Mucosa of gallbladder (tissue), 1 donor: ENCODE results near the gene INTS11. TPM values are rescaled to one million over a fixed set of nuclear protein-coding genes. Genes with fewer than 3 reads are reported as not detected.

Experiments used
- DNase-seq: peaks from one replicate; pipeline ENCODE4 v3.0.0-alpha.2; 2020; ENCODE audit warnings: low spot score
- total RNA-seq: library from RNA; stranded (reverse); gene quantifications from one replicate; pipeline ENCODE4 v1.2.1, GENCODE V29; 2021
- donor health status: DM: no; HTN: no; CAD: no.

Gene INTS11
- total RNA-seq, 1 donor from 2014 or later = 121 TPM

DNA sequence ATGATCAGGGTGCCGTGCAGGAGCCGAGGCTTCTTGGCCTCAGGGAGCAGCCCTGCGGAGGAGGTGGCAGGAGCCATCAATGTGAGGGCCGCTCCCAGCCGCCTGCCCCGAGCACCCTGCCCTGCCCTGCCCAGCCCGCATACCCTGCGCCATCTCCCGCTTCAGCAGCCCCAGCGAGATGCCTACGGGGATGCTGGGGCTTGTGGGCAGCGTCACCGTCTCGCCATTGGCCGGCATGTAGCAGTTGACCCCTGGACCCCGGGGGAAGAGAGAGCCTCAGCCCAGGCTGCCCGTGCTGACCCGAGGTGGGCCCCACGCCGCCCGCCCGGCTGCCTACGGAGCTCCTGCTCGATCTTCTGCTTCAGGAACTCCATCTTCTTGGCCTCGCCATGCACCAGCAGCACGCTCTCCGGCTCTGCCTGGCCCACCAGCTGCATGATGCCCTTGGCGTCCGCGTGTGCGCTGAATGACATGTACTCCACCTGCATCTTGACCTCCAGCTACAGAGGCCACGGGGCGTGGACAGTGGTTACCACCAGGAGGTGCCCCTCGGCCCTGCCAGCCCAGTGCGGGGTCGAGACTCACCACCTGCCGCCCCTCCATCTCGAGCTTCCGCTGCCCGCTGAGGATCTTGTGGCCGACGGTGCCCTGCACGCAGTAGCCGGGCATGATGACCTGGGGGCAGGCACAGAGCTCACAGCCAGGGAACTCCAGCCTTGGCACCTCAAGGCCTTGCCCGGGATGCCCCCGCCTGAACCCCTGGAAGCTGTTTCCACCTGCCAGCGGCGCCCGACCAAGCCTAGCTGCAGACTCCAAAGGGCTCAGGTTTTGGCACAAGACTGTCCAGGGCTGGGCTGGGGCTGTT is 11.8 kb downstream of the INTS11 start:
- no peak for DNase-seq

DNA sequence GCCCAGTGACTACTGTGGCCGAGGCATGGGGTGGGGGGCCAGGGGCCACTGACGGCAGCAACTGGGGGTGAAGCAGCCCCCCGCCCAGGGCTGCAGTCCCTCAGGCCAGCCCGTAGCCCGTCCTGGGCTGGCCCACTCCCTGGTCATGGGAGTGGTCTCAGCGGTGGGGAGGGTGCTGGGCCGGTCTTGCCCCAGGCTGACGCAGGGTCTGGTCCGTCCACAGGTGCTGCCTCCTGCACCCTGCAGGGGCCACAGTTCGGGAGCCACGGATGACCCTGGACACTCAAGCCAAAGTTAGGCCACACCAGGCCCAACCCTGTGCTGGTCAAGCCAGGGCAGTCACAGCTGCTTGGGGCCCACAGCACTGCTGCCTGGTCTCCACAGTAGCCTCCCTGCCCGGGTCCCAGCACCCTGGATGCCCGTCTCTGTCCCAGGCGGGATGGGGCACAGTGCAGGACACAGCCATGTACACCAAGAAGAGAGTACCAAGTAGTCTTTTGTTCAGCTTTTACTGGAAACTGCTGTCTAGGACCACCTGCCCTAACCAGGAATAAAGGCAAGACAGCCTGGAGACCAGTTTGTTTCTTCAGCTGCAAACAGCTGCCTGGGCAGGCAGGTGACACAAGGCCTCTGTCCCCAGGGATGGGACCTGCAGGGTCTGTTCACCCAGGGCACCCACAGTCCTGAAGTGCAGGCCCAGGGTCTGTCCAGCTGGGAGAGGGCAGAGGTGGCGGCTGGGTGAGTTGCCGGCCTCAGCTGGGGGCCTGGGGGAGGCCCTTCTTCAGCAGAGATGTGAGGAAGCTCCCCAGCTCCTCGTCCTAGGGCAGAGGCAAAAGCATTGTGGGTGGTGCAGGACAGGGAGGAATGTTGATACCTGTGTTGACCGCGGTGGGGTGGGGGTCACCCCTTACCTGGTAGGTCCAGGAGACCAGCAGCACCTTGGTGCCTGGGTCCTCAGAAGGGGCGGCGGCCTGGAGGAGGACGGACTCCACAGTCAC is 13.1 kb downstream of the INTS11 start:
- DNase-seq = no peak

DNA sequence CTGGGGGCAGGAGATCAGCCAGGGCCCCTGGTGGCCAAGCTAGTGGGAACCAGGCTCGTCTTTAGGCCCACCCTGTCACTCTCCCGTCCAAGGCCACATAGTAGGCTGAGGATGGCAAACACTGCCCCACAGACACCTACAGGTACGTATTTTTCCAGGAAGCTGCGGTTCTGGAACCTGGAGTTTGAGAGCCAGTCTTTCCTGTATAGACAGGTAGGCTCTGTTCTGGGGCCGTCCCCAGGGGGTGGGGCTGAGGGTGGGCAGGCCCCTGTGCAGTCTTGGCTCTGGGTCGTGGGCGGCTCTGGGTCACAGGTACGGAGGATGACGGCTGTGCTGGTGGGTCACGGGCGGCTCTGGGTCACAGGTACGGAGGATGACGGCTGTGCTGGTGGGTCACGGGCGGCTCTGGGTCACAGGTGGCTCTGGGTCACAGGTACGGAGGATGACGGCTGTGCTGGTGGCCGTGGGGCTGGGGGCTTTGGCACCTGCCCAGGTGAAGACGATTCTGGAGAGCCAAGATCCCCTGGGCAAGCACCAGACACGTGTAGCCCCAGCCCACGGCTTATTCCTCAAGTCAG is 13.9 kb downstream of the INTS11 start:
- no peak for DNase-seq

DNA sequence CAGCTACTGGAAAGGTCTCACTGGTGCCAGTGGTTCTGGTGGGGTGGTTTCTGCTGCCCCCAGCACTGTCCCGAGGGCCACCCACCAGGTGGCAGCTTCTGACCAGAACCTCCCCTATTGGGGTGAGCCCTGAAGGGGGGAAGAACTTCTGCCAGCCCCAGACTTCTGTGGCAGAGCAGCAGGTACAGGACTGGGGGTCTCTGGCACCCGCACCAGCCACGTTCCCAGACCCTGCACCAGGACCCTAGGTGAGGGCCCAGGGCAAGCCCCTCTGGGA is 14.4 kb downstream of the INTS11 start:
- DNase-seq = no peak

DNA sequence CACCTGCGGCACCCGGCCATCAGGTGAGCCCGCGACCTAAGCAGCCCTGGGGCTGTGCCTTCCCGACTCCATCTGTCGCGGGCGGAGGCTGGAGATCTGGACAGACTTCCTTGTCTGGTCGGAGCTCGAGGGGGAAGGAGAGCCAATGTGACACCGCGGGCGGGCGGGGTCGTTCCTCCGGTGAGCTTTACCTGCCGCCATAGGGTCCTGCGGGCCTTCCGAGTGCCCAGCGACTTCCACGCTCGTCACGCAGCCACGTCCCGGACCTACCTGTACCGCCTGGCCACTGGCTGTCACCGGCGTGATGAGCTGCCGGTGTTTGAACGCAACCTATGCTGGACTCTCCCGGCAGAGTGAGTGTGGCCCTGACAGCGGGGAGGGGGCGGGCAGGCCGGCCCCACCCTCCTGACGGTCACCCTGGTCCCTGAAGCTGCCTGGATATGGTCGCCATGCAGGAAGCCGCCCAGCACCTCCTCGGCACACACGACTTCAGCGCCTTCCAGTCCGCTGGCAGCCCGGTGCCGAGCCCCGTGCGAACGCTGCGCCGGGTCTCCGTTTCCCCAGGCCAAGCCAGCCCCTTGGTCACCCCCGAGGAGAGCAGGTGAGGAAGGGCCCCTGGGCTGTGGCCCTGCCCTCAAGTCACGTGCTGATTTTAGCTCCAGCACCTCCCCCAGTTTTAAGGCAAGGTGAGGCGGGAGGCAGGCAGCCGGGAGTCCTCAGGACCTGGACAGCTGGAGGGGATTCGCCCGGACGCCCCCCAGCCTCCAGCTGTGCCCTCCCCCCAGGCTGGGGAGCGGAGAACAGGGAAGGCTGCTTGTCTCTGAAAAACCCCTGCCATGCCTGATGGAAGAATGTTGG is 15.0 kb downstream of the INTS11 start:
- DNase-seq = no peak

DNA sequence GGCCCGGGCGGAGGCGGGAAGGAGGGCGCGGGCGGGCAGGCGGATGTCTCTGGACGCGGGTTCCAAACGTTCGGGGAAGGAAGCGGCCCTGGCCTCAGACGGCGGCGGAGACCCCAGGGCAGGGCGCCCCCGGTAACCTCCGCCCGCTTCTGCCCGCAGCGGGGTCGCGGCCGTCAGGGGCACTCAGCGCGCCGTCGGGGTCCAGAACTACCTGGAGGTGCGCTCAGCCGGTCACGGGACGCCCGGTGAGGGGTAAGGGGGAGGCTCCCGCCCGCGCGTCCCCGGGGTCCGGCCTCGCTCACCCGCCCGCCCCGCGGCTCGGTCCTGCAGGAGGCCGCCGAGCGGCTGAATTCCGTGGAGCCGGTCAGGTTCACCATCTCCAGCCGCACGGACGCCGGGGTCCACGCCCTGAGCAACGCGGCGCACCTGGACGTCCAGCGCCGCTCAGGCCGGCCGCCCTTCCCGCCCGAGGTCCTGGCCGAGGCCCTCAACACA is 15.7 kb downstream of the INTS11 start:
- no peak for DNase-seq

DNA sequence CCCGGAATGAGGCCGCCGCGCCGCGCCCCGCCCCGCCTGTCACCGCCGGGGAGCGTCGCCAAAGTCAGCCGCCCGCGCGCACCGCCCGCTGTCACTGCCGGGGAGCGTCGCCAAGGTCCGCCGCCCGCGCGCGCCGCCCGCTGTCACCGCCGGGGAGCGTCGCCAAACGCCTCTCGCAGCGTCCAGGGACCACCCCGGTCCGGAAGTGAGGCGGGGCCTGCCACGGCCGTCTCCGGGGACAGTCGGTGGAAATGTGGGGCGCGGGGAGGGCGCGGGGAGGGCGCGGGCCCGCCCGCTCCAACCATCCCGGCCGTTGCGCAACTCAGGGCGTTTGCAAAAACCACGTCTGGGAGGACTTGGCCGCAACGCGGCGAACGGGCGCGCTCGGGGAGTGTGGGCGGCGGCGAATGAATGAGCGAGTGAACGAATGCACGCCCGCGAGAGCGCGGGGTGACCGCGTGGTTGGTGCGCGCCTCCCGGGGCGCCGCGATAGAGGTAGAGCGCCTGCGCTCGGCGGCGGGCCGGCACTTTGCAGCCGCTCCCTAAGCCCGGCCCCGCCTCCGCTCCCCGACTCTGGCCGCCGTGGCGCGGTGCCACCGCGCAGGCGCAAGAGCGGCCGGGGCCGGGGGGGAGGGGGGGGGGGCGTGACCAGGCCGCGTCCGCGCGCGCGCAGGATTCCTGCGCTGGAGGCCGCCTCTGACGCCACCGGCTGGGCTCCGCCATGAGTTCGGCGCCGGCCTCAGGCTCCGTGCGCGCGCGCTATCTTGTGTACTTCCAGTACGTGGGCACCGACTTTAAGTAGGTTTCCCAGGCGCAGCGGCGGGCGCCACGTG is 16.3 kb downstream of the INTS11 start, which contains the start of the genes ACAP3 and PUSL1:
Gene ACAP3 (minus strand): TSS at position 8 of the 833 bp plus-strand sequence. CDS start 115 bp downstream, outside the sequence.
Gene PUSL1 (plus strand): TSS at position 675 of the 833 bp plus-strand sequence. CDS start 47 bp downstream, at position 722.
- DNase-seq = peak; percentile 87

DNA sequence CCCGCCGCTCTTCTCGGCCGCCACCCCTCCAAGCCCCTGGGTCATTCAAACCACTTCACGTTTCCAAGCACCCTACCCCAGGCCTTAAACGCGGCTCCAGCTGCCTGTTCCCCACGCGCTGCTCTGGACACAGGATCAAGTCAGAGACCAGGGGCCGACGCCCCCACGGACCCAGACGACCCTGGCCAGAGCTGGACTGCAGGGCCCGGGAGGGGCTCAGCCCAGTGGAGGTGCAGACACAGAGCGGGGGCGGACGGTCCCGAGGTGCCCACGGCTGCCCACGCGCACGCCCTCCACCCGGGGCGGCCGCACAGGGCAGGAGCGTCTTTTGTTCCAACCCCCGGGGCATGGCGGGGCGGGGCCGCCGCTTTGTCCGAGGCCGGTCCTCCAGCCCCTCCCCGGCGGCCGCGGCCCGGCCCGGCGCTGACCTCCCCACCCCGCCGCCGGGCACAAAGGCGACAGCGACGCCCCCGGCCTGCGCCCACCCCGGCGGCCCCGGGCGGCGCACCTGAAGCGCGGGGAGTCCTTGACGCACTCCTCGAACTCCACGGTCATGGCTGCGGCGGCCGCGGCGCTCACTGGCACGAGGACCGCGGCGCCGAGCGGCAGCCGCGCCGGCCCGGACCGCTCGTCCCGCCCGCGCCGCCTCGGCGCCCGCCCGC is 17.1 kb downstream of the INTS11 start:
- no peak for DNase-seq

DNA sequence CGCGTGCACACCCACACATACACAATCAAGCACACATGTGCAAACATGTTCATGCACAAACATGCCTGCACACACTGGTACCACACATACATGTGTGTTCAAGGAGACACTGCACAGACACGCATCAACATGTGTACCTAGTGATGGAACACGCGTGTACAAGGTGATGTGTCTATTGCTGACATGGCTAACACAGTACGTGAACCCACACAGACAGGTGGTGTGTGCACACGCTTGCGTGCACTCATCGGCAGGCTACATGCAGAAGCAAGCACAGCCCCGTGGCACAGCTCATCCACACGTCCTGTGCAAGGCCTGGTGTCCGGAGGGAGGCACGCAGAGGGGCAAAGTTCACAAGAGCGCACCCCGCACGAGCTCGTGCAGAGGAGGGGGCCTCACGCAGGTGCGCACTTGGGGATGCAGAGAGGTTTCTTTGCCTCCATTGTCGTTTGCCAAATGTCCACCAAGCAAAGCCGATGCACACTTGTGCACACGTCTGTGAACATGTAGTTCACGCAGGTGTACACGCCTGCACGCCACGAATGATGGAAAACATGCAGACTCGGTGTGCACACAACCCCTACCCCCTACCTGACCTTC is 17.7 kb downstream of the INTS11 start:
- DNase-seq = no peak

DNA sequence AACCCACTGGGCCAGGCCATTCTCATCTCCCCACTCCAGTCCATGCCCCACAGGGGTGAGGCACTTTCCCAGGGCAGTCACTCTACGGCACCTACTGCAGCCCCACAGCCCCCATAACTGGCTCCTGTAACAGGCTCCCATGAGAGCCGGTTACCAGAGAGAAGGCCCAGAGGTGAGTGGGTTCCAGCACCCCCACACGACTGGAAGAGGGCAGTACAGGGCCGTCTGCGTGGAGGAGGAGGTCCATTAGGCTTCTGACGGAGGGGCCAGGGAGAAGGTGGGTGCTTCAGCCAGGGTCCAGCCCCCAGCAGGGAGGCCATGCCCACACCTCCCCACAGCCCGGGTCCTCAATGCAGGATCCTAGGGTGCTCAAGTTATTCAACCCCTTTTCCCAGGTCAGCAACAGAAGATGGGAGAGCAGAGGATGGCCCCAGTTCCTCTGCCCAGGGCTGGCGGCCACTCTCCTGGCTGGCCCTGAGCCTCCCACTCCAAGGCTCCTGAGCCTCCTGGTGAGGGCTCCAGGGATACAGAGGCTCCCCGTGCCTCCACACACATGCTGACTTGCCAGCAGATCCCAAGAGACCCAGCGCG is 18.3 kb downstream of the INTS11 start:
- DNase-seq = no peak

DNA sequence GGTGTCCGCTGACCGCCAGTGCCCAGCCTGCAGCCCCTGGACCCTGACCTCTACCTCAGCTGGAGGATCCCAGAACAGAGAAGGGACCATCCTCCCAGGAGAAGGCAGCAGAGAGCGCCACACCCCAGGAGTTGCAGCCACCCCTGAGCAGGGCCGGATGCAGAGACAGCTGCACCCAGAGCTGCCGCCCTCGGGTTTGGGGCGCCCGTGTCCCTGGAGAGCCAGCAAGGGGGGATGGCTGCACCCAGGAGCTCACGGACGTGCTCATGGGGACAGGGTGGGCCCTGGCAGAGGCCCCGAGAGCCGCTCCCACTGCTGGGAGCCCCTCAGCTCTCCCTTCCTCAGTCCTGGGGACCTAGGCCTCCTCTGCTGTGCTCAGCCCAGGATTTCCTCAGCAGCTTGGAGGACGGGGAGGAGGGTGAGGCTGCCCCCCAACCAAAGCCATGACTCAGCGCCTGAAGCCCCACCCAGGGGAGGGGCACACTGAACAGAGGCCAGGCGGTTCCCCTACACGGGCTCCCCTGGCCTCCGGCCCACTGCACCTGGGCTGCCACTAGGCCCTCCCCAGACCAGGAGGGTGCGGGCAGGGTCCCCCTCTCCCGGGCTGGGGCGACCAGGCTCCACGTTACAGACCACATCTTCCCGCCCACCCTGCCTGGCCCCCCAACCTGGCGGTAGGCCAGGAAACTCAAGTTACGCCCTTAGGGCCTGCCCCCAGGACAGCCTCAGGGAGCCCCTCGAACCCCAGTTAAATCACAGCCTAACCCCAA is 19.0 kb downstream of the INTS11 start:
- peak; percentile 51 for DNase-seq

DNA sequence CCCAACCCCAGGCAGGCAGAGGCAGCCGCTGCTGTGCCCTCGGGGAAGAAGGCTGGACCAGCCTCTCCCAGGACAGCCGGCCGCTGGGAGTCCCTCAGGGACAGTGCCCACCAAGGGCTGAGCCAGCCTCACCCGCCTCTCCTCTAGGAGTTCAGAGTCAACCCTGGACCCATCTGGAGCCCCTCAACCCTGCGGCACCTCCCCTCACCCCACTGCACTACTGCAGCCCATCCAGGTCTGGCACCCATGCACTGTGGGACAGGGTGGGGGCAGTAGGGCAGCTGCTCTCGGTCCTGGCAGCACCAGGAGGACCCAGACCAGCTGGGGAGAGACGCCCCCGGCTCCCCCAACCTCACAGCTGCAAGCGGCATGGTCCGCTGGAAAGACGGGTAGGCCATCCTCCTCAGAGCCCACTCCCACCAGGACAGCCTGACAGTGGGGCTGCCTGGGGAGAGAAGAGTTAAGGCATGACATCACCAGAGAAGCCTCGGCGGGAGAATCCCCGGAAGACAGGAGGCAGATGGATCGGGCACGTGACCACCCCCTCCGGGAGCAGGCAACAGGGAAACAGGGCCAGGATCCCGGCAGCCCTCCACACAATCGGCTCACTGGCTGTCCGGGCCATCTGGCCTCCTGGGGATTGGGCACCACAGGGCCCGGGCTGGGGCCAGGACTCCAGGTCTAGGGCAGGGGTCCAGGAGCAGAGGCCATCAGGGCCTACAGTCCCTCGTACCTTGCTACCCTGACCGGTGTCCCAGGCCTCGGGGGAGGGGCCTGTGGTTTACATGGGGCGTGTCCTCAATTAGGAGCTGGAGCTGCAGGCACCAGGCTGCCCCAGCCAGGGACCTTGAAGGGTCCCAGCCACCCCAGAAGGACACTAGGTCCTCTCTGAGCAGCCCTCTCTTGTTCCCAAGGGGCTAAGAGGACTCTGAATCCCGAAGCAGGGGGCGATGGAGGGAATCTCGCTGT is 19.8 kb downstream of the INTS11 start:
- peak; percentile 87 for DNase-seq

DNA sequence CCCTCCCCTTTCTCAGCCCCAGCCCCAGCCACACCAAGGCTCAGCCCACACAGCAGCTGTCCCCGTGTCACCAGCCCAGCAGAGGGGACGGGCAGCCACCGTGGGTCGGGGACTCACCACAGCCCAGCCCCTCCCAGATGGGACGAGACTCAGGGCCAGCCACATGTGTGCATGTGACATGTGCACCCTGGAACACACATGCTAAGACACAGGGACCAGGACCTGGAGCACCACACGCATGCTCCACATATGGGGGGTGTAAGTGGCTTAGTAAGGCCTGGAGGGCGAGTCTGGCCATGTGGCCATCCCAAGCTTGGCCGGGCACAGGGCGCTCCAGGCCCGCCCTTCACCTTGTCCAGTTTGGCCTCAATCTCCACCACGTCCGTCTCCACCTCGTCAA is 20.7 kb downstream of the INTS11 start:
- no peak for DNase-seq

DNA sequence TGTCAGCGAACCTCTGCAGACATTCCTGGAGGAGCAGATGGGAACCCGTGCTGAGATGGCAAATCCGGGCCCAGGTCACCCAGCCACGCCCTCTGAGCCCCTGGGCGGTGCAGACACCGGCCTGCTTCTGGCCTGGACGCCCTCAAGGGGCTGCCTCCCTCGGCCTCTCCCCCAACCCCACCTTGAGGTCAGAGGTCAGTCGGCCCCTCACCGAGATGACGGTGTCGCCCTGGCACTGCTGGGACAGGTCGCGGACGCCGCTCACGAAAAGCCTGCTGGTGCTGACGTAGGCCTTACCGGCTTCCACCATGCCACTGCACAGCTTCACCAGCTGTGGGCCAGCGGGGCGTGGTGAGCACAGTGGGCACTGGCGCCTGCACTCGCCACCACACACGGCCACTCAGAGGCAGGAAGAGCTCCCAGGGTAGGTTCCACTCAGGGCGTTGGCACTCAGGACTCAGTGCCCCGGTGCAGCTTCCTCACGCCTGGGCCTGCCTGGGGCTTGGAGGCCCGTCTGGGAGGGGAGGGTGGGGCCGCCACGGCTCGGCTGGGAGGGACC is 21.4 kb downstream of the INTS11 start:
- DNase-seq = no peak

DNA sequence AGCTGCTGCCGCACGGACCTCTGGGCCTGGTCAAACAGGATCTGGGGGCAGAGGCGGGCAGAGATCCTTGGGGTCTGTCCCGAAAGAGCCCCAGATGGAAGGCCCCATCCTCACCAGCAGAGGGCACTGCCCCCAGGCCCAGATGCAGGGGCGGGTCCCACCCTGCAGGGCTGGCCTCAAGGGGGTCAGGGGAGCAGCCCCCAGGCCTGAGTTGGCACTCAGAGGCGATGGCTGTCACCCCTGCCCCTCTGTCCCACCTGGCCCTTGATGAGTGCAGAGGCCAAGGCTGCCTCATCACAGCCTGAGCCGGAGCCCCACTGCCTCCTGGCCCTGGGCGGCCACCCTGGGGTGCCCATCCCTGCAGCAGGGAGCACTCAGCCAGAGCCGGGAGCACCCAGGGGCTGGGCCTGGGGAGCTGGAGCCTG is 22.4 kb downstream of the INTS11 start:
- DNase-seq = no peak

DNA sequence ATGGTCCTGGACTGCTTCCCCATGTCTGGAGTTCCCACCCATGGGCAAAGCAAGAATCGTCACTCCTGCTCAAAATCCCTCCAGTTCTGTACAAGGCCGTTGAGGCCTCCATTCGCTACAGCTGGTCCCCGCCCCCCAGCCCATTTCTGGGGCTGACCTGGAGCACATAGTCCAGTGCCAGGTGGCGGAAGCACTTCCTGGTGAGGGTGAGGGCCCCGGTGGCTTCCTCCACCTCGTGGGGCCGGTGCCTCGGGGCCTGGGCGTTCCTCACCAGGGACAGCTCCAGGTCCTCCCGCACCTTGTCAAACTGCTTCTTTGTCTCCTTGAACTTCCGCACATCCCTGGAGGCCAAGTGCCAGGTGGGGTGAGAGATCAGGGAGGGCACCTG is 24.1 kb downstream of the INTS11 start:
- no peak for DNase-seq
